ENCODE results near the gene UBE2D1. TPM values are rescaled to one million over a fixed set of nuclear protein-coding genes. Genes with fewer than 3 reads are reported as not detected.

The UBE2D1 gene
- total RNA-seq, 6 donors from 2014 or later, result 2.1 to 28.6 (median 16.4) TPM

DNA sequence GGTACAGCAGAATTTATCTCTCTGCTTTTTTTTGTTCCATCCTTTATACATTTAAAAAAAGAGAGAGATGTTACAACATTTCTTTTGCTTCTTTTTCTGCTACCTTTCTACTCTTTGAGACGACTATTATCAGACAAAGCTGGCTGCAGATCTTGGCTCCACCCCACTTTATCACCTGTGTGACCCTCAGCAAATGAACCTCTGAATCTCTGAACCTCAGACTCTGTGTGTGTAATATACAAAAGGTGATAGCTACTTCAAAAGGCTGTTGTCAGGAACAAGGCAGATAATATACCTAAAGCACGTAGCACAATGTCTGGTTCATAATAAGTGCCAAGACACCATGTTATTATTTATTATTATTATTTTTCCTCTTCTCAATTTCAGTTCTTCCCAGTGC, 32.6 kb upstream of the UBE2D1 start:
- no peaks in the 10 kb centered on the region for H3K36me3 ChIP-seq
- no peak overlapping the region for H3K4me3 ChIP-seq
- no peaks in the 10 kb centered on the region for H3K4me1 ChIP-seq
- no peak overlapping the region for H3K27ac ChIP-seq
- TF ChIP-seq POLR2AphosphoS5 (IDR thresholded peaks at IDR 0.05) (no peak), EP300 (IDR thresholded peaks at IDR 0.05) (no peak), POLR2A (IDR thresholded peaks at IDR 0.05) (no peak), CTCF (IDR thresholded peaks at IDR 0.05) (no peak)
- no peaks in the 10 kb centered on the region for H3K9me3 ChIP-seq
- ATAC-seq (ENCODE audit: low FRiP score in 2 of 2) (no peak), DNase-seq (no peak)
- H3K27me3 ChIP-seq, result no peaks in the 10 kb centered on the region
- 53 to 58% methylated on average over 2 of the region's 2 CpGs for WGBS, 2 donors

DNA sequence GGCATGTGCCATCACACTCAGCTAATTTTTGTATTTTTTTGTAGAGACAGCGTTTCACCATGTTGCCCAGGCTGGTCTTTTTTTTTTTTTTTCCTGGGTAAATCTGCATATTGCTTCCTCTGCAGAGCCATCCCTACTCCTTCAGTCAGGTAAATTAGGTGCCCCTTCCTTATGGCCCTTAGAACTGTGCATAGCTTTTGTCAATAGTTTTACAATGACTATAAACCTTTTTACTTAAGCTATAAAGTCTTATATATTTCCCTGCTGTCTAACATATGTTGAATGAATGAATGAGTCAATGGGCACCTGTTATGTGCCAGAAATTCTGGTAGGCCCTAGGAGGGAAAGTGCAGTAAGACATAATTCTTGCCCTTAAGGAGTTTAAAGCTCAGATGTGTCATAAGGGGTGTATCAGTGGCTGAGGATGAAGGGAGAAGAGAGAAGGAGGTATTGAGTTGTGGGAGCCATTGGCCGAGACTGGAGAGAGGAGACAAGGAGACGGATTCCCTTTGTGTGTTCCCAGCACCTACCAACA, 30.6 kb upstream of the UBE2D1 start:
- no peak for DNase-seq
- 83 to 85% methylated on average over 3 of the region's 3 CpGs for WGBS, 2 donors
- ATAC-seq (ENCODE audit: low FRiP score in 2 of 2), result peak in 1 of 2 donors; percentile 40

DNA sequence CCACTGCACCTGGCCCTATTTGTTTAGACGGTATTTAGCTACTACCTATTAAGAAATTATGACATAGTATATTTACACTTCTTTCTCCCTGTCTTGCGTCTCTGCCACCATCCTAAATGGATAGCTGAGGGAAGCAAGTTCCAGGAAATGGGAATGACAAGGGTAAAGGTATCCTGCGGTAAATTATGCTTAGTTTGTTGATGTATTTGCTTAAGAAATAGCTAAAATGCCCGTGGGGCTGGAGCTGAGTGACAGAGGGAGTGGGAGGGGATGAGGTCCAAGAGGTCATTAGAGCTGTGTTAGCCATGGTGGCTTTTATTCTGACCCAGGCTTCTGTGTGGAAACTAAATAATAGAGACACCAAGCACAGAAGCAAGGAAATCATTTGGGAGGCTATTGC, 29.0 kb upstream of the UBE2D1 start:
- TF ChIP-seq CTCF (IDR thresholded peaks at IDR 0.05), result no peak
- no peak for TF ChIP-seq POLR2A (IDR thresholded peaks at IDR 0.05)
- no peak for TF ChIP-seq POLR2AphosphoS5 (IDR thresholded peaks at IDR 0.05)
- TF ChIP-seq EP300 (IDR thresholded peaks at IDR 0.05), result no peak
- no peak for ATAC-seq (ENCODE audit: low FRiP score in 2 of 2)
- Histone ChIP-seq H3K36me3 (no peaks in the 10 kb centered on the region), H3K4me1 (no peaks in the 10 kb centered on the region), H3K9me3 (no peaks in the 10 kb centered on the region), H3K4me3 (no peak overlapping the region), H3K27ac (no peak overlapping the region), H3K27me3 (no peaks in the 10 kb centered on the region)
- WGBS, 2 donors, result 55% methylated on average over 4 of the region's 4 CpGs
- DNase-seq, result no peak

More for the DNA sequence above, 30.6 kb upstream of the UBE2D1 start:
- Histone ChIP-seq H3K4me3 (no peak overlapping the region), H3K27ac (no peak overlapping the region), H3K4me1 (no peaks in the 10 kb centered on the region), H3K36me3 (no peaks in the 10 kb centered on the region), H3K27me3 (no peaks in the 10 kb centered on the region), H3K9me3 (no peaks in the 10 kb centered on the region)
- TF ChIP-seq POLR2AphosphoS5 (IDR thresholded peaks at IDR 0.05), result no peak
- TF ChIP-seq EP300 (IDR thresholded peaks at IDR 0.05), result no peak
- TF ChIP-seq CTCF (IDR thresholded peaks at IDR 0.05), result no peak
- no peak for TF ChIP-seq POLR2A (IDR thresholded peaks at IDR 0.05)

DNA sequence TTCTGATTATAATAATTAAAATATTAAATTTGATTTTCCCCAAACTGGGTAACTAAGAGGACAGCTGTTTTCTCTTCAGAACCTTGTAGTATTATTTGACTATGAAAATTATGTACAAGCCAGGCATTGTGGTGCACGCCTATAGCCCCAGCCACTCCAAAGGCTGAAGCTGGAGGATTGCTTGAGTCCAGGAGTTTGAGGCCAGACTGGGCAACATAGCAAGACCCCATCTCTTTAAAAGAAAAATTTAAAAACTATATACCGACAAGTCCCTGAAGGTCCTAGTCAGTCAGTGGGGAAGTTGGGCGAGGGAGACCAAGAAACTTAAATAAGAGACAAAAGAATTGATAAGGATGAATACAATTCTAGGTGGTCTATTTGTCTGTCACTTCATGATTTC, 27.1 kb upstream of the UBE2D1 start:
- TF ChIP-seq POLR2A (IDR thresholded peaks at IDR 0.05) (no peak), POLR2AphosphoS5 (IDR thresholded peaks at IDR 0.05) (no peak), CTCF (IDR thresholded peaks at IDR 0.05) (no peak), EP300 (IDR thresholded peaks at IDR 0.05) (no peak)
- H3K27me3 ChIP-seq, result no peaks in the 10 kb centered on the region

DNA sequence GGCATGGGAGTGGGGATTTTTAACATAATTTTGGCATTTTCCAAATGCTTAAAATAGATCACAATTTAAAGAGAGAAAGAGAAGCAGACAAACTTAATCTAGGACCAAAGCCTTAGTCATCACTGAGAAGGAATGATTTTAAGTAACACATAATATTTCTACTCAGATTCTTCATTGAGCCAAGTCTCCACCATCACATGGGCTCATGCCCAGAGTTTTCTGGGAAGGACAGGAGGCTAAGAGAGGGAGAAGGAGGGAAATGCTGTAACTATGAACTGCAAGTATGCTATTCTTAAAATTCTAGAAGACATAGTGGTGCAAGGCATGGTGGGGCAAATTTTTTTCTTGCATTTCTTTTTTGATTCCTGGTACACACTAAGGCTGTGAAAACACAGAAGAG, 23.8 kb upstream of the UBE2D1 start:
- no peaks in the 10 kb centered on the region for H3K4me1 ChIP-seq
- no peak overlapping the region for H3K27ac ChIP-seq
- H3K4me3 ChIP-seq, result no peak overlapping the region
- TF ChIP-seq CTCF (IDR thresholded peaks at IDR 0.05), result no peak
- no peaks in the 10 kb centered on the region for H3K9me3 ChIP-seq
- ATAC-seq (ENCODE audit: low FRiP score in 2 of 2), result no peak
- H3K36me3 ChIP-seq, result no peaks in the 10 kb centered on the region
- no peak for DNase-seq
- no peaks in the 10 kb centered on the region for H3K27me3 ChIP-seq

More for the DNA sequence above, 27.1 kb upstream of the UBE2D1 start:
- no peak overlapping the region for H3K27ac ChIP-seq
- DNase-seq (no peak), ATAC-seq (ENCODE audit: low FRiP score in 2 of 2) (no peak)
- H3K4me1 ChIP-seq, result no peaks in the 10 kb centered on the region
- no peaks in the 10 kb centered on the region for H3K36me3 ChIP-seq
- H3K9me3 ChIP-seq, result no peaks in the 10 kb centered on the region
- 93 to 94% methylated on average over 3 of the region's 3 CpGs for WGBS, 2 donors
- no peak overlapping the region for H3K4me3 ChIP-seq

All from upper lobe of left lung (tissue), 6 donors.